ENCODE measurements around the gene TSPEAR.

Gene TSPEAR

GRCh38 chr21:44524414-44525371 lies 186.7 kb downstream of the TSPEAR start:
- H3K27ac ChIP-seq (ENCODE audit: low read depth, low read length) = no peak overlapping the region
- no peaks in the 10 kb centered on the region for H3F3A ChIP-seq (ENCODE audit: control insufficient read depth, insufficient read depth)
- H3K4me1 ChIP-seq (ENCODE audit: control insufficient read depth, low read length) = no peaks in the 10 kb centered on the region
- no peak overlapping the region for H3K4me3 ChIP-seq (ENCODE audit: low read length)
- H3K4me2 ChIP-seq (ENCODE audit: low read length) = no peak overlapping the region
- TF ChIP-seq EZH2phosphoT487 (IDR thresholded peaks at IDR 0.05; ENCODE audit: borderline replicate concordance, low read length) = no peak
- TF ChIP-seq CTCF (IDR thresholded peaks at IDR 0.05; ENCODE audit: low read depth, low read length, poor library complexity, severe bottlenecking) = no peak
- no peaks in the 10 kb centered on the region for H4K20me1 ChIP-seq (ENCODE audit: control insufficient read depth, insufficient read depth, low read depth, low read length)
- no peaks in the 10 kb centered on the region for H3K9me2 ChIP-seq (replicated peaks; ENCODE audit: control insufficient read depth, low read length)
- H3K9me3 ChIP-seq (ENCODE audit: control insufficient read depth, insufficient read depth, low read length) = peaks cover 34% of the 10 kb centered on the region; the same call in 1 of the 2 replicates
- H3K79me2 ChIP-seq (ENCODE audit: control insufficient read depth, low read length) = no peaks in the 10 kb centered on the region
- H3K36me3 ChIP-seq (ENCODE audit: control insufficient read depth, low read length) = no peaks in the 10 kb centered on the region
- H3K27me3 ChIP-seq (ENCODE audit: control insufficient read depth, low read length) = no peaks in the 10 kb centered on the region

- no peak overlapping the region for H3K4me2 ChIP-seq (ENCODE audit: low read length)
- H3K4me3 ChIP-seq (ENCODE audit: low read length) = no peak overlapping the region
- H3K27ac ChIP-seq (ENCODE audit: low read depth, low read length) = no peak overlapping the region
- peaks cover 34% of the 10 kb centered on the region; the same call in 1 of the 2 replicates for H3K9me3 ChIP-seq (ENCODE audit: control insufficient read depth, insufficient read depth, low read length)
- H3F3A ChIP-seq (ENCODE audit: control insufficient read depth, insufficient read depth) = no peaks in the 10 kb centered on the region
- H3K36me3 ChIP-seq (ENCODE audit: control insufficient read depth, low read length) = no peaks in the 10 kb centered on the region
- H3K27me3 ChIP-seq (ENCODE audit: control insufficient read depth, low read length) = no peaks in the 10 kb centered on the region
- TF ChIP-seq EZH2phosphoT487 (IDR thresholded peaks at IDR 0.05; ENCODE audit: borderline replicate concordance, low read length) (no peak), CTCF (IDR thresholded peaks at IDR 0.05; ENCODE audit: low read depth, low read length, poor library complexity, severe bottlenecking) (no peak)
- no peaks in the 10 kb centered on the region for H3K4me1 ChIP-seq (ENCODE audit: control insufficient read depth, low read length)
- no peaks in the 10 kb centered on the region for H4K20me1 ChIP-seq (ENCODE audit: control insufficient read depth, insufficient read depth, low read depth, low read length)
- H3K9me2 ChIP-seq (replicated peaks; ENCODE audit: control insufficient read depth, low read length) = no peaks in the 10 kb centered on the region
- H3K79me2 ChIP-seq (ENCODE audit: control insufficient read depth, low read length) = no peaks in the 10 kb centered on the region
Measured at GRCh38 chr21:44523567-44524413, 187.6 kb downstream of the TSPEAR start.

GRCh38 chr21:44522753-44523204 lies 188.6 kb downstream of the TSPEAR start:
- Histone ChIP-seq H3K27me3 (ENCODE audit: control insufficient read depth, low read length) (no peaks in the 10 kb centered on the region), H3K4me2 (ENCODE audit: low read length) (no peak overlapping the region), H3K36me3 (ENCODE audit: control insufficient read depth, low read length) (no peaks in the 10 kb centered on the region), H3K79me2 (ENCODE audit: control insufficient read depth, low read length) (no peaks in the 10 kb centered on the region), H4K20me1 (ENCODE audit: control insufficient read depth, insufficient read depth, low read depth, low read length) (no peaks in the 10 kb centered on the region), H3K4me1 (ENCODE audit: control insufficient read depth, low read length) (no peaks in the 10 kb centered on the region), H3K9me3 (ENCODE audit: control insufficient read depth, insufficient read depth, low read length) (peaks cover 34% of the 10 kb centered on the region; the same call in 1 of the 2 replicates), H3K27ac (ENCODE audit: low read depth, low read length) (no peak overlapping the region), H3K4me3 (ENCODE audit: low read length) (no peak overlapping the region), H3F3A (ENCODE audit: control insufficient read depth, insufficient read depth) (no peaks in the 10 kb centered on the region), H3K9me2 (replicated peaks; ENCODE audit: control insufficient read depth, low read length) (no peaks in the 10 kb centered on the region)
- TF ChIP-seq EZH2phosphoT487 (IDR thresholded peaks at IDR 0.05; ENCODE audit: borderline replicate concordance, low read length) = no peak
- no peak for TF ChIP-seq CTCF (IDR thresholded peaks at IDR 0.05; ENCODE audit: low read depth, low read length, poor library complexity, severe bottlenecking)

Measured in DOHH2 (cell line).